Measurements from ENCODE around the gene ELK3. TPM values are rescaled to one million over a fixed set of nuclear protein-coding genes. Genes with fewer than 3 reads are reported as not detected.

The ELK3 gene
- total and polyA plus RNA-seq, 2 of the 13 experiments (the other 11 are each of a cell fraction or from before 2014, with no cell fraction given): 2.9 to 3.2 TPM

DNA sequence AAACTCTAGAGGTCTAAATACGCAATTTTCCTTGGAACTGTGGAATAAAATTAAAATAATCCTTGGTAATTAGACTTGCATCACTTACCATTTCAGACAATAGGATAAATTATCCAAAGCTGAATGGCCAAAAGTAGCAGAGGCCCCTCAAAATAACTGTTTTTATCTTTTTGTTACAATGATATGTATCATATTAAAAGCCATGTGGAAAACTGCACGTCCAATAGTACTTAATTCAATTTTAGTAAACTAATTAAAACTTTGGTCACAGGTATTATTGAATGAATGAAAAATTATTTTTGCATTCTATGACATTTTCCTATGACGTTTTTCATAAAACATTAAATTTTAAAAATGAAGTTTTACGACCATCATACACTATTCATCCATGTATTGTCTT, 107.6 kb downstream of the ELK3 start:
- H3K79me2 ChIP-seq (ENCODE audit: insufficient read depth, low read length): no peaks in the 10 kb centered on the region
- no peak for ATAC-seq
- H2AFZ ChIP-seq (ENCODE audit: low read length): no peak overlapping the region
- no peak overlapping the region for H3K4me2 ChIP-seq (ENCODE audit: low read depth, low read length)
- no peak overlapping the region for H3K27ac ChIP-seq (ENCODE audit: extremely low read length, insufficient read depth, low read length)
- H3K36me3 ChIP-seq (replicated peaks in 1 of 2; ENCODE audit: control insufficient read depth in 1 of 2, insufficient read depth in 2 of 2, low read length in 2 of 2): peaks cover 0 to 8% of the 10 kb centered on the region in 2 experiments; a peak in 2 of 5 replicates
- CTCF ChIA-PET (ENCODE audit: low intra/inter-chr PET ratio, low total read pairs): no interaction called here
- 88% methylated on average over 4 of the region's 4 CpGs for WGBS (ENCODE audit: low lambda C conversion rate)
- H3K9ac ChIP-seq (ENCODE audit: insufficient read depth, low read depth, low read length): no peak overlapping the region
- DNase-seq (ENCODE audit: low spot score): no peak
- H3K9me3 ChIP-seq (ENCODE audit: low read length): no peaks in the 10 kb centered on the region
- H3K4me1 ChIP-seq (ENCODE audit: insufficient read depth, low read length): peaks cover 9% of the 10 kb centered on the region
- H3K4me3 ChIP-seq (replicated peaks in 1 of 3; ENCODE audit: insufficient read depth in 1 of 3, low read depth in 2 of 3, low read length in 3 of 3): no peak overlapping the region
- intact Hi-C loops (cut with micrococcal nuclease; ENCODE audit: unreplicated experiment): no loop called here
- POLR2A ChIA-PET: no interaction called here
- H4K20me1 ChIP-seq (ENCODE audit: insufficient read depth, low read length): no peaks in the 10 kb centered on the region
- H3K27me3 ChIP-seq (ENCODE audit: control insufficient read depth in 1 of 2, insufficient read depth in 2 of 2, low read length in 2 of 2): no peaks in the 10 kb centered on the region
- TF ChIP-seq KAT7 (CRISPR knock-in tag; IDR thresholded peaks at IDR 0.05; ENCODE audit: borderline replicate concordance) (no peak), ZNF552 (CRISPR knock-in tag; IDR thresholded peaks at IDR 0.05; ENCODE audit: borderline replicate concordance) (no peak)
- TF ChIP-seq, protein P1, sequence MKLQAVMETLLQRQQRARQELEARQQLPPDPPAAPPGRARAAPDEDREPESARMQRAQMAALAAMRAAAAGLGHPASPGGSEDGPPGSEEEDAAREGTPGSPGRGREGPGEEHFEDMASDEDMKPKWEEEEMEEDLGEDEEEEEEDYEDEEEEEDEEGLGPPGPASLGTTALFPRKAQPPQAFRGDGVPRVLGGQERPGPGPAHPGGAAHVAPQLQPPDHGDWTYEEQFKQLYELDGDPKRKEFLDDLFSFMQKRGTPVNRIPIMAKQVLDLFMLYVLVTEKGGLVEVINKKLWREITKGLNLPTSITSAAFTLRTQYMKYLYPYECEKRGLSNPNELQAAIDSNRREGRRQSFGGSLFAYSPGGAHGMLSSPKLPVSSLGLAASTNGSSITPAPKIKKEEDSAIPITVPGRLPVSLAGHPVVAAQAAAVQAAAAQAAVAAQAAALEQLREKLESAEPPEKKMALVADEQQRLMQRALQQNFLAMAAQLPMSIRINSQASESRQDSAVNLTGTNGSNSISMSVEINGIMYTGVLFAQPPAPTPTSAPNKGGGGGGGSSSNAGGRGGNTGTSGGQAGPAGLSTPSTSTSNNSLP (IDR thresholded peaks at IDR 0.05; ENCODE audit: low read depth, low read length): no peak
- no peak for FAIRE-seq
- in situ Hi-C loops (cut with HindIII; ENCODE audit: extremely low pct_ligation_motif_present, low pct_unique_long_range_greater_than_20kb): no loop called here
- no TSS peak for BruUV-seq (replicated peaks)

DNA sequence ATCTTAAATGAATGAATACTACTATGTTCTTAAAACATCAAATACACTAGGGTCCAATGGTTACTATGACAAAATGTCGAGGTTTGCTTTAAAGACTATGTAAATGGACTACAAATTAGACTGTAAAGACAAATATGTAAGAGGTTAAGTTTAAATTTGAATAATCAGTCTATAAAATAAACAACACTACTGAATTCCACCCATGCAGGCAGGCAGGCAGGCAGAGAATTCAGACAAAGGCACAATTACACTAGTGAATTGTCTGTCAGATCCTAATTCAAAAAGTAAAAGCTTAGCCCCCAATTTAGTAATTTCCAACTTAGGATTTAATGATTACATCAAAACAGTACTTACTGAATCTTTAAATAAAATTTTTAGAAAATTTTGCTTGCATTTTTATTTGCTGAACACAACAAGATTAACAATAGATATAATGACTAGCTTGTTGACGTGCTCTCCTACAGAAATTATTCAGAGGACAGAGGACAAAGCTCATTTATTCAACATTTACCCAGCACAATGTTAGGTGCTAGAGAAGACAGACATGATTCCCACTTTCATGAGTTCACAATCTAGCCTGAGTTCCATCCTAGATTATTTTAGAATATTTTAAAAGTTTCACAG, 108.6 kb downstream of the ELK3 start:
- POLR2A ChIA-PET: no interaction called here
- BruUV-seq (replicated peaks): no TSS peak
- CTCF ChIA-PET (ENCODE audit: low intra/inter-chr PET ratio, low total read pairs): no interaction called here

More for the DNA sequence above, 108.6 kb downstream of the ELK3 start:
- H3K79me2 ChIP-seq (ENCODE audit: insufficient read depth, low read length): no peaks in the 10 kb centered on the region
- H3K4me2 ChIP-seq (ENCODE audit: low read depth, low read length): no peak overlapping the region
- H3K9ac ChIP-seq (ENCODE audit: insufficient read depth, low read depth, low read length): no peak overlapping the region
- FAIRE-seq (no peak), DNase-seq (ENCODE audit: low spot score) (no peak), ATAC-seq (no peak)
- 75% methylated on average over 2 of the region's 2 CpGs for WGBS (ENCODE audit: low lambda C conversion rate)
- H3K4me3 ChIP-seq (replicated peaks in 1 of 3; ENCODE audit: insufficient read depth in 1 of 3, low read depth in 2 of 3, low read length in 3 of 3): no peak overlapping the region
- H3K27ac ChIP-seq (ENCODE audit: extremely low read length, insufficient read depth, low read length): no peak overlapping the region
- in situ Hi-C loops (cut with HindIII; ENCODE audit: extremely low pct_ligation_motif_present, low pct_unique_long_range_greater_than_20kb) (no loop called here), intact Hi-C loops (cut with micrococcal nuclease; ENCODE audit: unreplicated experiment) (no loop called here)
- H2AFZ ChIP-seq (ENCODE audit: low read length): no peak overlapping the region
- H3K4me1 ChIP-seq (ENCODE audit: insufficient read depth, low read length): peaks cover 9% of the 10 kb centered on the region
- H4K20me1 ChIP-seq (ENCODE audit: insufficient read depth, low read length): no peaks in the 10 kb centered on the region
- no peaks in the 10 kb centered on the region for H3K9me3 ChIP-seq (ENCODE audit: low read length)
- H3K27me3 ChIP-seq (ENCODE audit: control insufficient read depth in 1 of 2, insufficient read depth in 2 of 2, low read length in 2 of 2): no peaks in the 10 kb centered on the region
- peaks cover 0 to 8% of the 10 kb centered on the region in 2 experiments; a peak in 2 of 5 replicates for H3K36me3 ChIP-seq (replicated peaks in 1 of 2; ENCODE audit: control insufficient read depth in 1 of 2, insufficient read depth in 2 of 2, low read length in 2 of 2)
- TF ChIP-seq NFATC3 (CRISPR knock-in tag; IDR thresholded peaks at IDR 0.05): no peak
- TF ChIP-seq ZFX (CRISPR knock-in tag; IDR thresholded peaks at IDR 0.05; ENCODE audit: low read depth): no peak
- no peak for TF ChIP-seq MBNL3 (CRISPR knock-in tag; conservative IDR thresholded peaks at IDR 0.05)
- TF ChIP-seq, protein P2, sequence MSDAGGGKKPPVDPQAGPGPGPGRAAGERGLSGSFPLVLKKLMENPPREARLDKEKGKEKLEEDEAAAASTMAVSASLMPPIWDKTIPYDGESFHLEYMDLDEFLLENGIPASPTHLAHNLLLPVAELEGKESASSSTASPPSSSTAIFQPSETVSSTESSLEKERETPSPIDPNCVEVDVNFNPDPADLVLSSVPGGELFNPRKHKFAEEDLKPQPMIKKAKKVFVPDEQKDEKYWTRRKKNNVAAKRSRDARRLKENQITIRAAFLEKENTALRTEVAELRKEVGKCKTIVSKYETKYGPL (CRISPR knock-in tag; IDR thresholded peaks at IDR 0.05): no peak
- TF ChIP-seq ATAD3A (CRISPR knock-in tag; IDR thresholded peaks at IDR 0.05): no peak

All from HepG2 (cell line).